Measurements from ENCODE around the gene WFDC1.

WFDC1 gene

DNA sequence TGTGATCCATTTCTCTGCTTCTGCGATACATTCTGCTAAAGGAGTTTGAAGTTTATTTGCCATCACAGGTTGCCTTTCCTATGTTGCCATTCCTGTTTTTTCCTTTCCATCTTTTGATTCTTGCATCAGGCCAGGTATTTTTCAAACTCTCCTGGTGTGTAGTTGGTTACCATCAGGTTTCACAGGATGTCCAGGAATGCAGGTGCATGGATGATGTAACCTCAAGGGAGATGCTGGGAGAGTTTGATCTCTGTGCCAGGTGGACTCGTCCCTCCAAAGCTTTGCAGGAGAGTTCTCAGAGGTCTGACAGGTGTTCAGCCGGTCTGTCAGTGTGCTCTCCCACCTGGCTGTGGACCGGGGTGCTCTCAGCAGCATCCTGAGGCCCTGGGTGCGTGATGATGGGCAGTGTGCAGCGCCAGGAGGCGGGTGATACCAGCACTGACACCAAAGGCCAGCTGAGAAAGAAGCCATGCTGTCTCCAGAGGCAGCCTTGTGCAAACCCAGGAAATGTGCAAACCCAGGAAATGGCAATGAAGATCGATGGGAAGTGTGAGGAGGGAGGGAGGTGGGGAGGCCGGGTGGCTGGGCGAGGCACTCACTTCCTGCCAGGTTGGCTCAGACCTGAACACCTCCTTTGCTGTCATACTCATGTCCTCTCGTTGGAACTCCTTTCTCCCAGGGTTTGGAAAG, 75.4 kb downstream of the WFDC1 start:
- CTCF ChIA-PET: no interaction called here
- POLR2A ChIA-PET (ENCODE audit: low non-redundant PET): no interaction called here
- peak; percentile 54 for DNase-seq (ENCODE audit: low spot score)
- H3K27ac ChIP-seq: no peak overlapping the region
- TF ChIP-seq, protein P1, sequence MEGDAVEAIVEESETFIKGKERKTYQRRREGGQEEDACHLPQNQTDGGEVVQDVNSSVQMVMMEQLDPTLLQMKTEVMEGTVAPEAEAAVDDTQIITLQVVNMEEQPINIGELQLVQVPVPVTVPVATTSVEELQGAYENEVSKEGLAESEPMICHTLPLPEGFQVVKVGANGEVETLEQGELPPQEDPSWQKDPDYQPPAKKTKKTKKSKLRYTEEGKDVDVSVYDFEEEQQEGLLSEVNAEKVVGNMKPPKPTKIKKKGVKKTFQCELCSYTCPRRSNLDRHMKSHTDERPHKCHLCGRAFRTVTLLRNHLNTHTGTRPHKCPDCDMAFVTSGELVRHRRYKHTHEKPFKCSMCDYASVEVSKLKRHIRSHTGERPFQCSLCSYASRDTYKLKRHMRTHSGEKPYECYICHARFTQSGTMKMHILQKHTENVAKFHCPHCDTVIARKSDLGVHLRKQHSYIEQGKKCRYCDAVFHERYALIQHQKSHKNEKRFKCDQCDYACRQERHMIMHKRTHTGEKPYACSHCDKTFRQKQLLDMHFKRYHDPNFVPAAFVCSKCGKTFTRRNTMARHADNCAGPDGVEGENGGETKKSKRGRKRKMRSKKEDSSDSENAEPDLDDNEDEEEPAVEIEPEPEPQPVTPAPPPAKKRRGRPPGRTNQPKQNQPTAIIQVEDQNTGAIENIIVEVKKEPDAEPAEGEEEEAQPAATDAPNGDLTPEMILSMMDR (conservative IDR thresholded peaks at IDR 0.05; ENCODE audit: low read depth): no peak

GRCh38 chr16:84370723-84371552, 76.3 kb downstream of the WFDC1 start:
- CTCF ChIA-PET: interaction anchor here (0.5 kb wide), 1 partner anchor 101 kb away, joined by 3 read pairs; no protein-coding TSS in a partner anchor
- no peak for DNase-seq (ENCODE audit: low spot score)
- POLR2A ChIA-PET (ENCODE audit: low non-redundant PET): no interaction called here
- H3K27ac ChIP-seq: no peak overlapping the region
- TF ChIP-seq, protein P1 (conservative IDR thresholded peaks at IDR 0.05; ENCODE audit: low read depth): no peak

DNA sequence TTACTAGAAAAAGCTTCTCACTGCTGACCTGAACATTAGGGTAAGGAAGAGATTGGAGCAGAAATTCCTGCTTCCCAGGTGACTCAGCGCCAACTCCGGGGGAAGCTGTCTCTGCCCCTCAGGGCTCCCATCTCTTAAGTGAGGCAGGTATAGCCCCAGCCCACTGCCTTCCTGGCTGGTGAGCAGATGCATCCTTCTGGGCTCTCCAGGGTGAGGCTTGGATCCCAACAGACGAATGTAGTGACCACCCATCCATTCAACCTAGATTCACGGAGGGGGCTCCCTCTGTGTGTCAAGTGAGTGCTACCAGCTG, 76.8 kb downstream of the WFDC1 start:
- CTCF ChIA-PET: interaction anchor here (0.5 kb wide), 1 partner anchor 102 kb away, joined by 3 read pairs; no protein-coding TSS in a partner anchor
- no peak overlapping the region for H3K27ac ChIP-seq
- POLR2A ChIA-PET (ENCODE audit: low non-redundant PET): no interaction called here
- TF ChIP-seq, protein P1 (conservative IDR thresholded peaks at IDR 0.05; ENCODE audit: low read depth): no peak
- no peak for DNase-seq (ENCODE audit: low spot score)

DNA sequence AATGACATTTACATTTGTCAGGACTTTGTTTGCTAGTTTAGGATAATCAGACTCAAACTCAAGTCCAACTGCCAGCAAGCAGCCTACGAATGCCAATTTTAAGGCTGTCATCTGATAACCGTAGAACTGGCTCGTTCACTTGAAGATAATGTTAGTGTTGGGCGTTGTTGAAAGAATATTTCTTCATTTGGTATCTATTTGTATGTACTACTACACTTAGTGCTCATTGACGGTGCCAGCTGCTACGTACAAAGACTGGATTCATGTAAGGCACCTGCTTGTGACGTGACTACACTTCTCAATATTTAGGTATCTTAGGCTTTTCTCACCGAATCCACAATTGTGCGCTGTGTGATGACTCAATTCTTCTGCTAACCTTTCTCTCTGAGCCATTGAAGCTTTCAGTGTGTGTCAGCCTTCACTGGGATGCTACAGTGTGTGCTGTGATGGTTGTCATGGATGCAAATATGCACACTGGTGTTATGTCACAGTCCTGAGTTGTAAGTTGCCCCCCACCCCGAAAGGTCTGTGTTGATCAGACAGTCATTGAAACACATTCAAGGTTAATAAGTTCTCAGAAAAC, 79.3 kb downstream of the WFDC1 start:
- ChIA-PET POLR2A (ENCODE audit: low non-redundant PET) (no interaction called here), CTCF (no interaction called here)
- no peak overlapping the region for H3K27ac ChIP-seq
- no peak for DNase-seq (ENCODE audit: low spot score)
- TF ChIP-seq, protein P1 (conservative IDR thresholded peaks at IDR 0.05; ENCODE audit: low read depth): no peak

GRCh38 chr16:84378099-84378498, 83.4 kb downstream of the WFDC1 start:
- no peak overlapping the region for H3K27ac ChIP-seq
- no peak for DNase-seq (ENCODE audit: low spot score)
- TF ChIP-seq, protein P1 (conservative IDR thresholded peaks at IDR 0.05; ENCODE audit: low read depth): no peak
- POLR2A ChIA-PET (ENCODE audit: low non-redundant PET): interaction anchor here (0.5 kb wide), 1 partner anchor 272 kb away, joined by 7 read pairs; no protein-coding TSS in a partner anchor
- CTCF ChIA-PET: interaction anchor here (0.8 kb wide), 1 partner anchor 118 kb away, joined by 3 read pairs; no protein-coding TSS in a partner anchor

DNA sequence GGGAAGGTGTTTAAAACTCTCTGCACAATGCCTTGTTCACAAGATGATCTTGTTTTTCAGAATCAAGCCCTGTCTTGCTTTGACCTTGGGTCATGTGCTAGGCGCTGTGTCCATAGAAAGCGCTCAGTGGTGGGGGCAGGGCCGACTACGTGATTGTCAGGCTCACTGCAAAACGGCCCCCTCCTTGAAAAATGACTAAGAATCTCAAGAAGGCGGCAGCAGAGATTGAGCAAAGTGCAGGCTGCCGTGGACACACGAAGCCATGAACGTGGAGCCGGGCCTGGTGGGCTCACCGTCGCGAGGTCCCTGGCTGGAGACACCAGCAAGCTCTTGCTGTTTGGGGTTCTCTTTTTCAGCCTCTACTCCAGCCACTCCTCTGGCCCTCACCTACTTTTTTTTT, 83.9 kb downstream of the WFDC1 start:
- ChIA-PET POLR2A (ENCODE audit: low non-redundant PET) (interaction anchor here (0.5 kb wide), 1 partner anchor 271 kb away, joined by 7 read pairs; no protein-coding TSS in a partner anchor), CTCF (interaction anchor here (0.8 kb wide), 1 partner anchor 117 kb away, joined by 3 read pairs; no protein-coding TSS in a partner anchor)
- no peak overlapping the region for H3K27ac ChIP-seq
- DNase-seq (ENCODE audit: low spot score): no peak
- TF ChIP-seq, protein P1 (conservative IDR thresholded peaks at IDR 0.05; ENCODE audit: low read depth): no peak
